Osteocyte (in vitro differentiated cells): Measurements from ENCODE around the gene CLCA1. TPM values are rescaled to one million over a fixed set of nuclear protein-coding genes. Genes with fewer than 3 reads are reported as not detected.

Source experiments
- DNase-seq: peaks from one replicate; pipeline ENCODE4 v3.0.0; 2021; ENCODE audit warnings: mixed read lengths; ENCODE audit not compliant: unreplicated experiment; ENCODE audit errors: extremely low spot score
- H3K27ac Mint-ChIP-seq: one replicate; pipeline ENCODE4 v1.8.0; 2021; ENCODE audit warnings: mild to moderate bottlenecking, mixed read lengths; ENCODE audit not compliant: unreplicated experiment
- H3K27me3 Mint-ChIP-seq: one replicate; pipeline ENCODE4 v1.8.0; 2021; ENCODE audit warnings: mixed read lengths; ENCODE audit not compliant: unreplicated experiment
- H3K36me3 Mint-ChIP-seq: one replicate; pipeline ENCODE4 v1.8.0; 2021; ENCODE audit warnings: mixed read lengths; ENCODE audit not compliant: unreplicated experiment
- H3K4me1 Mint-ChIP-seq: one replicate; pipeline ENCODE4 v1.8.0; 2021; ENCODE audit warnings: mixed read lengths; ENCODE audit not compliant: unreplicated experiment
- H3K4me3 Mint-ChIP-seq: one replicate; pipeline ENCODE4 v1.8.0; 2021; ENCODE audit warnings: mild to moderate bottlenecking, moderate library complexity, mixed read lengths; ENCODE audit not compliant: unreplicated experiment
- H3K9me3 Mint-ChIP-seq: one replicate; pipeline ENCODE4 v1.8.0; 2021; ENCODE audit warnings: mixed read lengths; ENCODE audit not compliant: unreplicated experiment
- CTCF ChIP-seq: fragments of 200-600 bp; sonication (generic); IDR thresholded peaks from 2 replicates; pipeline ENCODE4 v1.5.0; 2021; ENCODE audit warnings: antibody characterized with exemption, mild to moderate bottlenecking, moderate library complexity
- total RNA-seq: library from RNA; stranded (reverse); gene quantifications from 2 replicates; pipeline ENCODE4 v1.2.1, GENCODE V29; 2021

The CLCA1 gene
- total RNA-seq, 1 donor from 2014 or later = not detected

DNA sequence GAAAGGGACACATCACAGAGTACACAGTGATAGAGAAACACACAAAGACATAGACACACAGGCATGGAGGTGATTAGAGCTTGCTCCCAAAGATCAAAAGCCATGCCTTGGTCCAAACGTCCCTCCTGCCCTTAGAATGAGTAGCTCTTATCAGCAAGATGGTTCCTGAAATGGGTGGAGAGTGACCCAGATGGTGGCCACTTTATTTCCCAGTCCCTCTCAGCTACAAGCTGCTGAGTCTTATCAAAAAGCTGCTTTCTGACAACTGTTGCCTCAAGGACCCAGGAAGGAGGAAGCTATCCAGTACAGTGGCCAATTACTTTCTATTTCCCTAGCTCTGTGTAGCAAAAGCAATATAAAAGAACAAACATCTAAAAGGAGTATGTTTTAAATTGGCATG lies 7.7 kb upstream of the CLCA1 start:
- Mint-ChIP-seq H3K36me3 (no peaks in the 10 kb centered on the region), H3K9me3 (no peaks in the 10 kb centered on the region), H3K27me3 (peaks cover 13% of the 10 kb centered on the region), H3K27ac (no peak overlapping the region), H3K4me3 (no peak overlapping the region), H3K4me1 (no peaks in the 10 kb centered on the region)
- no peak for DNase-seq
- TF ChIP-seq CTCF = no peak

GRCh38 chr1:86461482-86461881 lies 7.2 kb upstream of the CLCA1 start:
- TF ChIP-seq CTCF = no peak
- no peaks in the 10 kb centered on the region for H3K9me3 Mint-ChIP-seq
- peaks cover 12% of the 10 kb centered on the region for H3K27me3 Mint-ChIP-seq
- H3K27ac Mint-ChIP-seq = no peak overlapping the region
- H3K4me3 Mint-ChIP-seq = no peak overlapping the region
- DNase-seq = no peak
- no peaks in the 10 kb centered on the region for H3K36me3 Mint-ChIP-seq
- H3K4me1 Mint-ChIP-seq = no peaks in the 10 kb centered on the region

DNA sequence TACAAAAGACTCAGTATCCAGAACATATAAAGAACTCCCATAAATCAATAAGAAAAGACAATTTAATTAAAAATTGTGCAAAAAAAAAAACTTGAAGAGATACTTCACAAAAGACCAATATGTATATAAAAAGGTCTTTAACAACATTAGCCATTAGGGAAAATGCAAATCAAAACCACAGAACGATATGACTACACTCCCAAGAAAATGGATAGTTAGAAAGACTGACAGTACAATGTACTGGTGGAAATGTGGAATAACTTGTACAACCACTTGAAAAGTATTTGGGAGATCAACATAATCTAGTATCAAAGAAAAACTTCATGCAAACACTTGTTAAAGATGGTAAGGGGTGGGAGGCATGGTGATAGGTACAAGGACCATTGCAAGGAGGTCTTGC lies 3.9 kb upstream of the CLCA1 start:
- Mint-ChIP-seq H3K9me3 (no peaks in the 10 kb centered on the region), H3K27ac (no peak overlapping the region), H3K4me1 (no peaks in the 10 kb centered on the region), H3K4me3 (no peak overlapping the region), H3K36me3 (no peaks in the 10 kb centered on the region), H3K27me3 (no peaks in the 10 kb centered on the region)
- no peak for TF ChIP-seq CTCF
- DNase-seq = no peak

GRCh38 chr1:86466109-86466844 lies 2.5 kb upstream of the CLCA1 start:
- Mint-ChIP-seq H3K36me3 (no peaks in the 10 kb centered on the region), H3K27me3 (no peaks in the 10 kb centered on the region), H3K4me1 (peaks cover 3% of the 10 kb centered on the region), H3K4me3 (no peak overlapping the region), H3K27ac (no peak overlapping the region), H3K9me3 (peaks cover 10% of the 10 kb centered on the region)
- DNase-seq = no peak
- TF ChIP-seq CTCF = no peak

GRCh38 chr1:86466986-86467385 lies 1.7 kb upstream of the CLCA1 start:
- Mint-ChIP-seq H3K36me3 (no peaks in the 10 kb centered on the region), H3K4me3 (no peak overlapping the region), H3K9me3 (peaks cover 14% of the 10 kb centered on the region), H3K27ac (no peak overlapping the region), H3K27me3 (no peaks in the 10 kb centered on the region), H3K4me1 (peaks cover 7% of the 10 kb centered on the region)
- no peak for DNase-seq
- no peak for TF ChIP-seq CTCF
